Ishikawa (cell line): ENCODE measurements around the gene OSR1.

Experiments used
- CEBPB ChIP-seq: IDR thresholded peaks from 2 replicates; pipeline ENCODE4 v1.6.1; 2012
- EGR1 ChIP-seq: IDR thresholded peaks from 2 replicates; pipeline ENCODE4 v1.6.1; 2012
- MAX ChIP-seq: IDR thresholded peaks from 2 replicates; pipeline ENCODE4 v1.6.1; 2012
- REST ChIP-seq: IDR thresholded peaks from 2 replicates; pipeline ENCODE4 v1.6.1; 2012; ENCODE audit warnings: low read depth, mild to moderate bottlenecking
- TEAD4 ChIP-seq: IDR thresholded peaks from 2 replicates; pipeline ENCODE4 v1.6.1; 2012
- ZBTB7A ChIP-seq: IDR thresholded peaks from 2 replicates; pipeline ENCODE4 v1.6.1; 2012; ENCODE audit warnings: low read depth
- TF ChIP-seq, protein P1 (sequence below): IDR thresholded peaks from 2 replicates; pipeline ENCODE4 v1.6.1; 2012

DNA sequence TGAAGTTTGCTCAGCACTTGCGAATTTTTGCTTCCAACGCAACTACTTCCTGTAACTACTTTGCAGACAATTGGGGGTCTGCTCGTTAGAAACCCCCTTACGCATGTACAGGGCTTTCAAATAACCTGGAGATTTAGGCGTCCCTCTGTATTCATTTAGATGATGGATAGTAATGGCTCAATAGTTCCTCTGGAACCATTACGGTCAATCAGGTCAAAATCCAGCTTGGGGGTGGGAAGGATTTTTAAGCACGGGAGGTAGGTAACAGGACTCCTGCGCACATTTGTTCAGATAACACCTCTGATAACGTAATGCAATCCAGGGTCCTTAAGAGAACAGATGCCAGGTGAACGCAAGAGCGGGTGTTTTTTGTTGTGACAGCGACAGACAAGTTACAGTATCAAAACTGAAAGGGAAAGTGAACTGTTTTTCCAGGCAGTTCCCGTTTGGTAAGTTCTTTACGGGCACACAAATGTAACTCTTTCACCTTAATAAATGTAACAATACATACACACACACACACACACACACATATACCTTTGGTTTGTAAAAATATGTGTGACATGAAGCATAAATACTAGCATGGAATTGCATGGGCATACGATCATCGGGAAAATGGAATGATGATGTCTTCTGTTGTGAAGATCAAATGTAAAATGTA lies 3.8 kb upstream of the OSR1 start:
- TF ChIP-seq ZBTB7A (no peak), CEBPB (no peak), EGR1 (no peak), TEAD4 (no peak), REST (no peak), MAX (no peak)
- TF ChIP-seq, protein P1, sequence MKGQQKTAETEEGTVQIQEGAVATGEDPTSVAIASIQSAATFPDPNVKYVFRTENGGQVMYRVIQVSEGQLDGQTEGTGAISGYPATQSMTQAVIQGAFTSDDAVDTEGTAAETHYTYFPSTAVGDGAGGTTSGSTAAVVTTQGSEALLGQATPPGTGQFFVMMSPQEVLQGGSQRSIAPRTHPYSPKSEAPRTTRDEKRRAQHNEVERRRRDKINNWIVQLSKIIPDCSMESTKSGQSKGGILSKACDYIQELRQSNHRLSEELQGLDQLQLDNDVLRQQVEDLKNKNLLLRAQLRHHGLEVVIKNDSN = no peak
